HCT116 (cell line): ENCODE data around the gene ABHD16B. TPM values are rescaled to one million over a fixed set of nuclear protein-coding genes. Genes with fewer than 3 reads are reported as not detected.

Experiments
- ATAC-seq: fragments of 200-7000 bp; cut with Tn5 transposase; 2 replicates; pipeline ENCODE4 v1.9.1; 2020; ENCODE audit warnings: mild to moderate bottlenecking, moderate library complexity
- BruUV-seq: library from RNA; stranded (reverse); fragments of 400-500 nt; replicated peaks from 2 replicates; lab custom pipeline; 2021; lab: Mats Ljungman, UMichigan
- CTCF ChIA-PET: fragments of 300-600 bp; sonication (Branson Sonifier 250); formaldehyde crosslinking; loops from one replicate; lab custom pipeline; 2021; ENCODE audit warnings: antibody characterized with exemption; lab: Charles Lee
- POLR2A ChIA-PET: fragments of 300-600, 350-600 bp; sonication (Branson Sonifier 250); formaldehyde crosslinking; loops from one replicate; lab custom pipeline; 2021; ENCODE audit warnings: antibody characterized with exemption; lab: Charles Lee
- RAD21 ChIA-PET, 2 experiments: fragments of 300-600 bp; sonication (Branson Sonifier 250); formaldehyde crosslinking; loops; one replicate each; lab custom pipeline; 2023; ENCODE audit warnings: low total read pairs in 2 of 2; ENCODE audit not compliant: uncharacterized antibody in 2 of 2, unreplicated experiment in 2 of 2, low non-redundant PET in 1 of 2; lab: Charles Lee
- DNase-seq: peaks from one replicate; pipeline ENCODE4 v3.0.0-alpha.2; 2010; ENCODE audit warnings: low read depth, low spot score
- H2AFZ ChIP-seq: fragments of 200-600 bp; shearing (Covaris generic), sonication (generic); 2 replicates; pipeline ENCODE4 v1.6.1; 2017; ENCODE audit warnings: low read depth, mixed run types, mixed read lengths, antibody characterized with exemption, low read length; ENCODE audit not compliant: poor library complexity, severe bottlenecking
- H3K27ac ChIP-seq: 2 replicates; pipeline ENCODE4 v1.5.1; 2012; ENCODE audit warnings: low read depth, low read length
- H3K27me3 ChIP-seq: fragments of 200-600 bp; sonication (generic); 2 replicates; pipeline ENCODE4 v1.6.1; 2016; ENCODE audit warnings: mixed run types, low read length, mixed read lengths; ENCODE audit not compliant: insufficient read depth
- H3K36me3 ChIP-seq, 2 experiments: fragments of 200-500 bp in 1 of 2; fragments of 200-600 bp in 1 of 2; sonication (Bioruptor generic) in 1 of 2; sonication (generic) in 1 of 2; 2 replicates each; pipeline versions ENCODE4 v1.5.1 to v1.6.1; 2014 to 2016; ENCODE audit warnings: low read length in 2 of 2, inconsistent platforms in 1 of 2, mixed read lengths in 1 of 2, mixed run types in 1 of 2; ENCODE audit not compliant: insufficient read depth in 2 of 2, control insufficient read depth in 1 of 2
- H3K4me1 ChIP-seq, 2 experiments: fragments of 200-600 bp in 1 of 2; sonication (generic) in 1 of 2; 2 replicates each; pipeline versions ENCODE4 v1.5.1 to v1.6.1; 2012 to 2017; ENCODE audit warnings: low read length in 2 of 2, inconsistent platforms in 1 of 2, mild to moderate bottlenecking in 1 of 2, mixed read lengths in 1 of 2, mixed run types in 1 of 2, moderate library complexity in 1 of 2; ENCODE audit not compliant: insufficient read depth in 2 of 2, control insufficient read depth in 1 of 2
- H3K4me2 ChIP-seq: fragments of 200-600 bp; sonication (generic); 2 replicates; pipeline ENCODE4 v1.6.1; 2017; ENCODE audit warnings: mixed run types, low read length, mixed read lengths
- H3K4me3 ChIP-seq, 2 experiments: fragments of 200-600 bp in 1 of 2; sonication (generic) in 1 of 2; replicated peaks in 1 of 2; 2 replicates each; pipeline ENCODE4 v1.5.1; 2011 to 2016; ENCODE audit warnings: low read length in 2 of 2, control low read depth in 1 of 2, low read depth in 1 of 2, mild to moderate bottlenecking in 1 of 2, mixed read lengths in 1 of 2, mixed run types in 1 of 2
- H3K79me2 ChIP-seq: fragments of 200-600 bp; sonication (generic); 2 replicates; pipeline ENCODE4 v1.6.1; 2017; ENCODE audit warnings: mild to moderate bottlenecking, mixed run types, low read length, moderate library complexity, mixed read lengths; ENCODE audit not compliant: insufficient read depth
- H3K9ac ChIP-seq: fragments of 200-600 bp; sonication (generic); 2 replicates; pipeline ENCODE4 v1.6.1; 2016; ENCODE audit warnings: low read length, mixed read lengths
- H3K9me2 ChIP-seq: fragments of 200-600 bp; sonication (generic), shearing (Covaris generic); 2 replicates; pipeline ENCODE4 v1.6.1; 2017; ENCODE audit warnings: mixed run types, mild to moderate bottlenecking, moderate library complexity; ENCODE audit not compliant: insufficient read depth
- H3K9me3 ChIP-seq, 2 experiments: fragments of 200-500 bp in 1 of 2; fragments of 200-600 bp in 1 of 2; sonication (Bioruptor generic) in 1 of 2; sonication (generic) in 1 of 2; 2 replicates each; pipeline ENCODE4 v1.6.1; 2014 to 2017; ENCODE audit warnings: low read length in 2 of 2, mixed read lengths in 2 of 2, inconsistent platforms in 1 of 2, low read depth in 1 of 2, mild to moderate bottlenecking in 1 of 2, mixed run types in 1 of 2, moderate library complexity in 1 of 2; ENCODE audit not compliant: control insufficient read depth in 1 of 2, insufficient read depth in 1 of 2
- H4K20me1 ChIP-seq: fragments of 200-600 bp; sonication (generic), shearing (Covaris generic); 2 replicates; pipeline ENCODE4 v1.6.1; 2017; ENCODE audit warnings: mixed run types, mild to moderate bottlenecking, moderate library complexity; ENCODE audit not compliant: insufficient read depth
- CTCF ChIP-seq, 3 experiments: fragments of 200-600 bp in 1 of 3; sonication (generic) in 1 of 3; IDR thresholded peaks in 2 of 3; conservative IDR thresholded peaks in 1 of 3; 2 replicates each; pipeline ENCODE4 v1.5.1; 2012 to 2017; ENCODE audit warnings: low read depth in 2 of 3, low read length in 2 of 3, antibody characterized with exemption in 1 of 3, borderline replicate concordance in 1 of 3, control low read depth in 1 of 3, mild to moderate bottlenecking in 1 of 3, mixed read lengths in 1 of 3, mixed run types in 1 of 3, moderate library complexity in 1 of 3; ENCODE audit not compliant: insufficient read depth in 1 of 3
- EGR1 ChIP-seq: IDR thresholded peaks from 2 replicates; pipeline ENCODE4 v1.6.1; 2012; ENCODE audit warnings: low read depth
- JUND ChIP-seq: IDR thresholded peaks from 2 replicates; pipeline ENCODE4 v1.6.1; 2012
- POLR2A ChIP-seq: IDR thresholded peaks from 2 replicates; pipeline ENCODE4 v1.7.0; 2011; ENCODE audit warnings: borderline replicate concordance; ENCODE audit not compliant: insufficient read depth, insufficient read length; ENCODE audit errors: extremely low read depth
- ZFX ChIP-seq: fragments of 450-650 bp; IDR thresholded peaks from 2 replicates; pipeline ENCODE4 v1.6.1; 2017
- intact Hi-C: fragments of 100-400 bp; cut with micrococcal nuclease; formaldehyde crosslinking; loops from 2 replicates; pipeline ENCODE4 v1.10.0; 2022
- total RNA-seq: library from RNA; stranded (reverse); gene quantifications from one replicate; pipeline ENCODE4 v1.2.1, GENCODE V29; 2021; ENCODE audit not compliant: unreplicated experiment

Gene ABHD16B
- total RNA-seq, 1 experiment from 2014 or later, result not detected

GRCh38 chr20:63855363-63856097 is 5.8 kb upstream of the ABHD16B start (continued):
- TF ChIP-seq CTCF (IDR thresholded peaks at IDR 0.05 in 2 of 3, conservative IDR thresholded peaks at IDR 0.05 in 1 of 3; ENCODE audit: borderline replicate concordance in 1 of 3, insufficient read depth in 1 of 3, low read depth in 2 of 3, low read length in 2 of 3) (no peak), EGR1 (no peak), POLR2A (no peak)

DNA sequence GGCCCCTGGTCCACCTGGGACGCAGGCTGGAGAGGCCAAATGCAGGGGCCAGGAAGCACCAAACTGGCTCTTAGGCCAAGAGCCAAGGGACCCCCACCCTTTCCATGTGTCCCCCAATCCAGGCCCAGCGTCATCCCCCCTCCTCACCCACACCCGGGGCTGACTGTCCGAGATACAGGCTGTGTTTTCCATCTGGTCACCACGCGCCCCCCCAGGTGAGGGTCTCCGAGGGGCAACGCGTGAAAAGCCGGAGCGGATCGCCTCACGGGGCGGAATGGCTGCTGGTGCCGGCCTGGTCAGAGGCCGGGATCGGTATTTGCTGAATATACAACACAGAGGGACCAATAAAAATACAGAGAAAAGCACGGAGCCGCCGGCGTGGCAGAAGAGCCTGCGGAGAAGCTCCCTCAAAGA is 5.2 kb upstream of the ABHD16B start:
- H2AFZ ChIP-seq, result no peak overlapping the region
- TF ChIP-seq JUND (no peak), ZFX (no peak)
- H3K27ac ChIP-seq, result no peak overlapping the region
- no peaks in the 10 kb centered on the region for H3K27me3 ChIP-seq
- POLR2A ChIA-PET, result no interaction called here
- H4K20me1 ChIP-seq, result no peaks in the 10 kb centered on the region
- intact Hi-C loops, result no loop called here
- no peak overlapping the region for H3K4me3 ChIP-seq
- no peaks in the 10 kb centered on the region for H3K9me3 ChIP-seq
- no peaks in the 10 kb centered on the region for H3K36me3 ChIP-seq
- no TSS peak for BruUV-seq
- H3K4me1 ChIP-seq, result peaks cover 8 to 29% of the 10 kb centered on the region in 2 experiments; a peak in 3 of 4 replicates
- RAD21 ChIA-PET, result no interaction called here
- no peaks in the 10 kb centered on the region for H3K79me2 ChIP-seq
- DNase-seq, result no peak
- CTCF ChIA-PET, result no interaction called here
- H3K9me2 ChIP-seq, result no peaks in the 10 kb centered on the region
- no peak overlapping the region for H3K9ac ChIP-seq
- H3K4me2 ChIP-seq, result no peak overlapping the region
- ATAC-seq, result no peak
